Skin of body (tissue), 2 donors: Measurements from ENCODE around the gene HIBCH. TPM values are rescaled to one million over a fixed set of nuclear protein-coding genes. Genes with fewer than 3 reads are reported as not detected.

ENCODE experiments used
- DNase-seq: peaks from one replicate; lab custom pipeline; 2025; lab: John Stamatoyannopoulos, UW
- total RNA-seq: library from RNA; depleted of rRNA; stranded (reverse); fragments of >200 nt; gene quantifications from one replicate; pipeline ENCODE4 v1.2.3, GENCODE V29; 2014

HIBCH gene
- total RNA-seq, 1 donor from 2014 or later = 33.3 TPM

GRCh38 chr2:190199109-190199508 lies 120.5 kb downstream of the HIBCH start:
- no peak for DNase-seq

- DNase-seq = no peak
Measured at GRCh38 chr2:190197143-190197720, 122.4 kb downstream of the HIBCH start.

GRCh38 chr2:190190507-190191162 lies 129.0 kb downstream of the HIBCH start:
- no peak for DNase-seq

- no peak for DNase-seq
Measured at GRCh38 chr2:190188289-190188688, 131.3 kb downstream of the HIBCH start.

GRCh38 chr2:190186238-190186637 lies 133.4 kb downstream of the HIBCH start:
- DNase-seq = no peak

- no peak for DNase-seq
Measured at GRCh38 chr2:190185380-190185779, 134.2 kb downstream of the HIBCH start.

- no peak for DNase-seq
Measured at GRCh38 chr2:190184460-190184859, 135.2 kb downstream of the HIBCH start.

GRCh38 chr2:190183539-190183938 lies 136.1 kb downstream of the HIBCH start:
- no peak for DNase-seq

- no peak for DNase-seq
Measured at GRCh38 chr2:190182071-190182524, 137.5 kb downstream of the HIBCH start.

- DNase-seq = no peak
Measured at GRCh38 chr2:190181123-190181669, 138.4 kb downstream of the HIBCH start.

- peak; percentile 16 for DNase-seq
Measured at GRCh38 chr2:190180313-190181122, 139.1 kb downstream of the HIBCH start.

GRCh38 chr2:190179754-190180312 lies 139.8 kb downstream of the HIBCH start:
- DNase-seq = peak; percentile 7

- DNase-seq = no peak
Measured at GRCh38 chr2:190178066-190178722, 141.4 kb downstream of the HIBCH start.

GRCh38 chr2:190177249-190178040 lies 142.2 kb downstream of the HIBCH start:
- DNase-seq = peak; percentile 33

GRCh38 chr2:190173392-190173791 lies 146.2 kb downstream of the HIBCH start:
- DNase-seq = peak; percentile 20

- no peak for DNase-seq
Measured at GRCh38 chr2:190170673-190171072, 149.0 kb downstream of the HIBCH start.

GRCh38 chr2:190169221-190170072 lies 150.2 kb downstream of the HIBCH start:
- no peak for DNase-seq

GRCh38 chr2:190167702-190168101 lies 151.9 kb downstream of the HIBCH start:
- DNase-seq = no peak

GRCh38 chr2:190165491-190165890 lies 154.1 kb downstream of the HIBCH start:
- DNase-seq = no peak
